ENCODE measurements around the gene MECR.
A peak's percentile ranks its signal among the peaks of the same experiment; 100 is the strongest.

MECR gene

DNA sequence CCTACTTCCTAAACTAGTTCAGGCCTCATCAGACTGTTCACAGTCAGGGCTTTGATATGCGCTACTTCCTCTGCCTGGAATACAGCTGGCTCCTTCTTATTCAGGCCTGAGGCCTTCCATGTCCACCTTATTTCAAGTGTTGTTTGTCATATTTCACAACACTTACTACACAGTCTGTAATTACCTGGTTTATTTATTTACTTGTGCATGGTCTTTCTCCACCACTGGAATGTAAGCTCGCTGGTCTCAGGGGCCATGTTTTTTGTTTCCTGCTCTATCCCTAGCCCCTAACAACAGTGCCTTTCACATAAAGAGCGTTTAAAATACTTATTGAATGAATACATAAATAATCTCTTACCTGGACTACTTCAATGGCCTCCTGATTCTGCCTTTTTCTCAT is 44.5 kb downstream of the MECR start:
- no peaks in the 10 kb centered on the region for H3K9me3 Mint-ChIP-seq (ENCODE audit: low read depth)
- H3K4me1 Mint-ChIP-seq (ENCODE audit: low read depth) = peaks cover 9% of the 10 kb centered on the region
- H3K36me3 Mint-ChIP-seq = peaks cover 5% of the 10 kb centered on the region
- no peaks in the 10 kb centered on the region for H3K27me3 Mint-ChIP-seq
- H3K4me3 Mint-ChIP-seq = no peak overlapping the region
- no peak overlapping the region for H3K27ac Mint-ChIP-seq

GRCh38 chr1:29183287-29183686 is 47.4 kb downstream of the MECR start:
- no peak overlapping the region for H3K27ac Mint-ChIP-seq
- H3K4me1 Mint-ChIP-seq (ENCODE audit: low read depth) = peaks cover 30% of the 10 kb centered on the region
- H3K36me3 Mint-ChIP-seq = peaks cover 6% of the 10 kb centered on the region
- no peaks in the 10 kb centered on the region for H3K27me3 Mint-ChIP-seq
- peak overlapping the region; percentile 93 for H3K4me3 Mint-ChIP-seq
- no peaks in the 10 kb centered on the region for H3K9me3 Mint-ChIP-seq (ENCODE audit: low read depth)

DNA sequence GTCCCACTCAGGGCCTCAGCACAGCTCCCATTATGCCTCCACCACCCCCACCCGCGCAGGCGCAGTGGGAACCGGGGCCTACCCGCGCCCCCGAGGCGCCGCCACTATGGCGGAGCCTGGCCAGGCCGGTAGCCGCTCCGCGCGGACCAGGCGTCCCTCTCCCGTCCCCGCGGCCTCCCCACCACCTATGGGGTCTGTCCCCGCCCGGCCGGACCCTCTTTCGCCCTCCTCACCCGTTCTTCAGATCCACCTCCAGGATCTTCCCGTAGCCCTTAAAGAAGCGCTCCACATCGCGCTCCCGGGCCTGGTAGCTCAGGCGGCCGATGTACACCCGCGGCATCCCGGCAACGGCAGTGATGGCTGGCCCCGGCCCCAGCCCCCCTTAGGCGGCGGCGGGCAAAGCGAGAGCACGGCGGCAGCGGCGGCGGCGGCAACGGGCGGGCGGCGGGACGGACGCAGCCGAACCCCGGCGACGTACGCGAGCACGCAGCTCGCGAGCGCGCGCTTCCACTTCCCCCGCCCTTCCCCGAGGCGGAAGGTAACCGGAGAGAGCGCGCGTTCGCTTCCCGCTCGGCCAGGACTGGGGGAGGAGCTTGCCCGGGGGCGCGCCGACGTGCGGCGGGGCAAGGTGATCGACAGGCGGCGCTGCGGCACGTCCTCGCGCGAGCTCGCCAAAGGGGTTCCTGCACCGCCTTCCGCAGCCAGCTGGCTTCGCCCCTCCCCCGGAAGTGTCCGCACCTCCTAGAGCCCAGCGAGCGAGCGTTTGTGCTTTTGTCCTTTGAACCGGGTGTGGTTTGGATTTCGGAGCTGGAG is 49.1 kb downstream of the MECR start, which contains the start of gene SRSF4:
Gene SRSF4 (minus strand): TSS at position 488 of the 813 bp plus-strand sequence. CDS start 148 bp downstream, at position 340.
- Mint-ChIP-seq H3K27ac (peak within 1 kb of the TSS; percentile 96), H3K9me3 (ENCODE audit: low read depth) (no peaks in the 10 kb centered on the region), H3K27me3 (no peaks in the 10 kb centered on the region), H3K4me3 (peak within 1 kb of the TSS; percentile 93), H3K4me1 (ENCODE audit: low read depth) (peaks cover 44% of the 10 kb centered on the region), H3K36me3 (peaks cover 6% of the 10 kb centered on the region)

- peaks cover 7% of the 10 kb centered on the region for H3K36me3 Mint-ChIP-seq
- peaks cover 50% of the 10 kb centered on the region for H3K4me1 Mint-ChIP-seq (ENCODE audit: low read depth)
- peak overlapping the region; percentile 96 for H3K27ac Mint-ChIP-seq
- H3K9me3 Mint-ChIP-seq (ENCODE audit: low read depth) = no peaks in the 10 kb centered on the region
- H3K27me3 Mint-ChIP-seq = no peaks in the 10 kb centered on the region
- peak overlapping the region; percentile 93 for H3K4me3 Mint-ChIP-seq
Measured at GRCh38 chr1:29180497-29181412, 50.0 kb downstream of the MECR start.

DNA sequence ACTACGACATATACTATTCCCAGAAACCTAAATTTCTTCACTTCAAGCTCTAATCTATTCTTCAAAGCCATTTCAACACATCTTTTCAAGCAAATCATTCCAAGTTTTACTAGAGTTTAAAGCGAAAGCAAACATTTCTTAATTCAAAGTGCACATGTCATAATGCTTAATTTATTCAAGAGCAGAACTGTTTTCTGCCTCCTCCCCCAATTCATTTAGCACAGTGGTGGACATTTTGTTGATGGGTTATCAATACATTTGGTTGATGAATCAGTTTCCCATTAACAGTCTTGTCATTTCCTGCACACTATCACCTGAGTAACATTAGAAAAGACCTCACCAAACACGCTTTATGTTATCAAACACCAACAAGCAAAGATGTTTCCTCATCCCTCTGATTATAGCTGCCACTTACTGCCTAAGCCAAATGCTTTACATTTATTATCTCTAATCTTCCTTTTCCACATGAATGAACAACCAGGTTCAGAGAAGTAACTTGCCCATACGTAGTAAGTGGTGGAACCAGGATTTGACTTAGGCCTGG is 51.0 kb downstream of the MECR start:
- no peaks in the 10 kb centered on the region for H3K9me3 Mint-ChIP-seq (ENCODE audit: low read depth)
- H3K36me3 Mint-ChIP-seq = peaks cover 7% of the 10 kb centered on the region
- peak overlapping the region; percentile 93 for H3K4me3 Mint-ChIP-seq
- peaks cover 51% of the 10 kb centered on the region for H3K4me1 Mint-ChIP-seq (ENCODE audit: low read depth)
- no peaks in the 10 kb centered on the region for H3K27me3 Mint-ChIP-seq
- H3K27ac Mint-ChIP-seq = peak overlapping the region; percentile 18

DNA sequence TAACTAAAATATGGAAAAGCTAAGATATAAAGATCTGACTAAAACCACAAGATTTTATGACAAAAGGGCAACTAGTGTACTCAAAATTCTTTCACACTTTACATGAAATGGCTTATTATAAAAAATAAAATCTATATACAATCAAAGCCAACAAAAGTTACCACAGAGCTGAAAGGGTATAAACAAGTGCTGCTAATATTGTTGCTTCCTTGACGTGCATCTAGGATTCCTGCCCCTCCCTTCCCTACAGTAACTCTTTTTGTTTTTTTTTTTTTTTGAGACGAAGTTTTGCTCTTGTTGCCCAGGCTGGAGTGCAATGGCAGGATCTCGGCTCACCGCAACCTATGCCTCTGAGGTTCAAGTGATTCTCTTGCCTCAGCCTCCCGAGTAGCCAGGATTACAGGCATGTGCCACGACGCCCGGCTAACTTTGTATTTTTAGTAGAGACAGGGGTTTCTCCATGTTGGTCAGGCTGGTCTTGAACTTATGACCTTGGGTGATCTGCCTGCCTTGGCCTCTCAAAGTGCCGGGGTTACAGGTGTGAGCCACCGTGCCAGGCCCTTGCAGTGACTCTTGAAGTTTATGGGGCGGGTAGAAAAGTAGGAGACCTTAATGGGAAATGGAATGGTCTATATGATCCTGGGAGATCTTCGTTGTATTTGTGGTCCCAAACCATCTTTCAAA is 53.6 kb downstream of the MECR start:
- no peaks in the 10 kb centered on the region for H3K9me3 Mint-ChIP-seq (ENCODE audit: low read depth)
- peaks cover 11% of the 10 kb centered on the region for H3K36me3 Mint-ChIP-seq
- H3K4me1 Mint-ChIP-seq (ENCODE audit: low read depth) = peaks cover 56% of the 10 kb centered on the region
- peak overlapping the region; percentile 80 for H3K27ac Mint-ChIP-seq
- H3K4me3 Mint-ChIP-seq = peak overlapping the region; percentile 65
- no peaks in the 10 kb centered on the region for H3K27me3 Mint-ChIP-seq

DNA sequence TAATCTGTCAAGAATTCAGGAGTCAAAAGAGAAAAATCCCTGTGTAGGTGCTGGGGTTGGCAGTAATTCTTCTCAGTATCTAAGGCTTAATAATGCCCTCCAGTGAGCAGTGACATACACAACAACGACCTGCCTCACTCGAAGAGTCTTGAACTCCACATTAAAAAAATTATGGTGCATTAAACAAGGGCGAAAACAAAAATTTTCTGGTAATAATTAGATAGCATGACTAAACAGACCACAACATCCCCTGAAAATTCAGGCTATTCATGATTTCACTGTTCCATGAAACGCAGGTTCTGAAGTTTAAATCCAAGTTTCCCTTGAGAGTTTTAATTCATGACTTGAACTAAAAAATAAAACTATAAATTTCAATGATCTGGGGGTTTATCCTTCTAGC is 54.2 kb downstream of the MECR start:
- Mint-ChIP-seq H3K27ac (no peak overlapping the region), H3K4me1 (ENCODE audit: low read depth) (peaks cover 57% of the 10 kb centered on the region), H3K4me3 (peak overlapping the region; percentile 57), H3K9me3 (ENCODE audit: low read depth) (no peaks in the 10 kb centered on the region), H3K27me3 (no peaks in the 10 kb centered on the region), H3K36me3 (peaks cover 15% of the 10 kb centered on the region)

- Mint-ChIP-seq H3K36me3 (peaks cover 13% of the 10 kb centered on the region), H3K4me1 (ENCODE audit: low read depth) (peaks cover 64% of the 10 kb centered on the region), H3K27ac (no peak overlapping the region), H3K9me3 (ENCODE audit: low read depth) (no peaks in the 10 kb centered on the region), H3K27me3 (no peaks in the 10 kb centered on the region), H3K4me3 (peak overlapping the region; percentile 56)
Measured at GRCh38 chr1:29172415-29172939, 58.3 kb downstream of the MECR start.

DNA sequence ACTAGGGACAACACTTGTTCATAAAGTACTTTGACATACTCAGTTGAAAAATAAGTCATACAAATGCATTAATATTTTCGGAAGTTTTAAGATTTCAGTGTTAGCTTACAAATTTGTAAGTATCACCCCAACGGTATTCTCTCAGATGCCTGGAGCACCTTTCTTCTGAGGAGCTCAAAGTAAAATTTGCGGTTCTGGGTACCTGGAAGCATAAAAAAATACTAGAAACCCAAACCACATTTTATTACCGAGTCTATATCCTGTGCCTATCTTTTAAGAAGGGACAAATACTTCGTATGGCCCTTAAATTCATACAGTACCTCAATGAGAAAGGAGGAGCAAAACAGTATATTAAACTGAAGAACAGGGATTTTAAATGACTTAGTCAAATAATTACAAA is 59.2 kb downstream of the MECR start:
- H3K36me3 Mint-ChIP-seq = peaks cover 13% of the 10 kb centered on the region
- H3K4me1 Mint-ChIP-seq (ENCODE audit: low read depth) = peaks cover 65% of the 10 kb centered on the region
- no peaks in the 10 kb centered on the region for H3K27me3 Mint-ChIP-seq
- peak overlapping the region; percentile 25 for H3K27ac Mint-ChIP-seq
- H3K4me3 Mint-ChIP-seq = peak overlapping the region; percentile 58
- no peaks in the 10 kb centered on the region for H3K9me3 Mint-ChIP-seq (ENCODE audit: low read depth)

DNA sequence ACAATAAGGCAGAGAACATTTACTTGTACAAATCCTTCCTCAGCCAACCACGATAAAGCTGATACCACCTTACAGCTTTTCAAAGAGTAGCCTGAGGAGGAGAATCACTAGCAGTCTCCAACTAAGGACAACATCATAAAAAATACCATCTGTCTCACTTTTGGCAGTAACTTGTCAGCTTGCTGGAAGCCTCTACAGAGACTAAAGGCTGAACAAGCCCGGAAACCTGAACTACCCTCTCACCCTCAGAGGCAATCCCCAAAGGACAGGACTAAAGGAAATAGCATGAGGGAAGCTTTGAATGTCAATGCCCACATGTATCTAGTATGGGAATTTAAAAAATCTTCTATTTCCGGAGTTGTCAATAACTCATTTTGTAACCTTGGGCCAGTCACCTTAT is 59.6 kb downstream of the MECR start:
- no peaks in the 10 kb centered on the region for H3K9me3 Mint-ChIP-seq (ENCODE audit: low read depth)
- peaks cover 12% of the 10 kb centered on the region for H3K36me3 Mint-ChIP-seq
- H3K4me1 Mint-ChIP-seq (ENCODE audit: low read depth) = peaks cover 65% of the 10 kb centered on the region
- peak overlapping the region; percentile 58 for H3K4me3 Mint-ChIP-seq
- peak overlapping the region; percentile 51 for H3K27ac Mint-ChIP-seq
- H3K27me3 Mint-ChIP-seq = no peaks in the 10 kb centered on the region

GRCh38 chr1:29169976-29170375 is 60.8 kb downstream of the MECR start:
- Mint-ChIP-seq H3K27me3 (no peaks in the 10 kb centered on the region), H3K27ac (peak overlapping the region; percentile 69), H3K4me1 (ENCODE audit: low read depth) (peaks cover 73% of the 10 kb centered on the region), H3K9me3 (ENCODE audit: low read depth) (no peaks in the 10 kb centered on the region), H3K4me3 (no peak overlapping the region), H3K36me3 (peaks cover 14% of the 10 kb centered on the region)

- H3K36me3 Mint-ChIP-seq = peaks cover 11% of the 10 kb centered on the region
- peaks cover 84% of the 10 kb centered on the region for H3K4me1 Mint-ChIP-seq (ENCODE audit: low read depth)
- no peaks in the 10 kb centered on the region for H3K27me3 Mint-ChIP-seq
- no peak overlapping the region for H3K4me3 Mint-ChIP-seq
- H3K9me3 Mint-ChIP-seq (ENCODE audit: low read depth) = no peaks in the 10 kb centered on the region
- H3K27ac Mint-ChIP-seq = no peak overlapping the region
Measured at GRCh38 chr1:29167904-29168303, 62.8 kb downstream of the MECR start.

DNA sequence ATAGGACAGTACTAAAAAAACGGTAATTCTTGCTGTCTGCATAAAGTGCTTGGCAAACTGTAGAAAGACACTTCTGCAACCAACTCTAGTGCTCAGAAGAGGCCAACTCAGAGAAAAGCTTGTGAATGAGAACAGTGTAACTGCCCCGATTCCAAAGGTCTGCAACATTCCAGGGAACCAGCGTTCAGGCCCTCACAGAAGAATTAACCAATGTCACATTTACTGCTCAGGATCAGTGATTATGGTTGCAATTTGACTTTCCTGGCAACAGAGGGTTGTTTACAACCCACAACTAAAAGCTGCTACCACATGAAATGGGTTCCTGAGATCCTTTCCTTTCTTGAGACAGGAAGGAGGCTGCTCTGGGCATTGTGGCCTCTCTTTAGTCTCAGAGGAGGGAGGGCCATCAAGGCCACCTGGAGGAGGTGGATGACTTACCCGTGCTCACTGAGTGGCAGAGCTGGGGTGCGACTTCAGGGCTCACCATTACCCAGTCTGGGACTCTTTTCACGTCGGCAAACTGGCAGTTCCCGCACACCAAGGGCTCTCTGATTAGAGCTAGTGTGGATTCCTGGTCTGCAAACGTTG is 64.3 kb downstream of the MECR start:
- Mint-ChIP-seq H3K9me3 (ENCODE audit: low read depth) (no peaks in the 10 kb centered on the region), H3K27me3 (no peaks in the 10 kb centered on the region), H3K4me1 (ENCODE audit: low read depth) (peaks cover 75% of the 10 kb centered on the region), H3K36me3 (peaks cover 8% of the 10 kb centered on the region), H3K27ac (no peak overlapping the region), H3K4me3 (no peak overlapping the region)

- Mint-ChIP-seq H3K36me3 (peaks cover 8% of the 10 kb centered on the region), H3K4me1 (ENCODE audit: low read depth) (peaks cover 57% of the 10 kb centered on the region), H3K27me3 (no peaks in the 10 kb centered on the region), H3K27ac (no peak overlapping the region), H3K9me3 (ENCODE audit: low read depth) (no peaks in the 10 kb centered on the region), H3K4me3 (no peak overlapping the region)
Measured at GRCh38 chr1:29164588-29164987, 66.1 kb downstream of the MECR start.

Measured in activated naive CD8-positive, alpha-beta T cell (primary cell).